Mammary epithelial cell (primary cell): ENCODE data around the gene MADD.

Experiments used
- EZH2 ChIP-seq: IDR thresholded peaks from 2 replicates; pipeline ENCODE4 v1.6.1; 2012; ENCODE audit warnings: low read length, inconsistent platforms, borderline replicate concordance
- TF ChIP-seq, protein P1 (sequence below), 2 donors: IDR thresholded peaks in 1 of 2; conservative IDR thresholded peaks in 1 of 2; 2 replicates each; pipeline ENCODE4 v1.5.1; 2011 to 2012; ENCODE audit warnings: inconsistent platforms in 2 of 2, low read length in 2 of 2, mild to moderate bottlenecking in 2 of 2, control low read depth in 1 of 2, low read depth in 1 of 2; ENCODE audit not compliant: insufficient read depth in 1 of 2; ENCODE audit errors: extremely low read depth in 1 of 2

DNA sequence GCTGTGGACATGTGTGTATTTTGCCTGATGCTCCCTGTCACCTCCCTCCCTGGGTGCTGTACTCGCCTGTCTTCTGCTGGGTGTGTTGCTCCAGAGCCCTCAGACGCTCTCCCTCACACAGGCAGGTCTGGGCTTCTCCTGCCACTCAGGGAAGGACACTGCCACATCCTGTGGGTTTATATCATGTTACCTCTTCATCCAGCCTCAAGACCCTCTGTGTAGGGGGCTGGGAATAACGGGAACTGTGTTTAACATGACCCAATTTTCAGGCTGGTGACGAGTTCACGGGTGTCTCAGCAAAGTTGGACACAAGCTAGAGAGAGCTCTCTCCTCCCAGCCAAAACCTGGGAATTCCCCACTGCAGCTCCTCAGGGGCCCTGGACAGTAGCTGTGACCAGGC lies 58.0 kb downstream of the MADD start:
- TF ChIP-seq, protein P1, sequence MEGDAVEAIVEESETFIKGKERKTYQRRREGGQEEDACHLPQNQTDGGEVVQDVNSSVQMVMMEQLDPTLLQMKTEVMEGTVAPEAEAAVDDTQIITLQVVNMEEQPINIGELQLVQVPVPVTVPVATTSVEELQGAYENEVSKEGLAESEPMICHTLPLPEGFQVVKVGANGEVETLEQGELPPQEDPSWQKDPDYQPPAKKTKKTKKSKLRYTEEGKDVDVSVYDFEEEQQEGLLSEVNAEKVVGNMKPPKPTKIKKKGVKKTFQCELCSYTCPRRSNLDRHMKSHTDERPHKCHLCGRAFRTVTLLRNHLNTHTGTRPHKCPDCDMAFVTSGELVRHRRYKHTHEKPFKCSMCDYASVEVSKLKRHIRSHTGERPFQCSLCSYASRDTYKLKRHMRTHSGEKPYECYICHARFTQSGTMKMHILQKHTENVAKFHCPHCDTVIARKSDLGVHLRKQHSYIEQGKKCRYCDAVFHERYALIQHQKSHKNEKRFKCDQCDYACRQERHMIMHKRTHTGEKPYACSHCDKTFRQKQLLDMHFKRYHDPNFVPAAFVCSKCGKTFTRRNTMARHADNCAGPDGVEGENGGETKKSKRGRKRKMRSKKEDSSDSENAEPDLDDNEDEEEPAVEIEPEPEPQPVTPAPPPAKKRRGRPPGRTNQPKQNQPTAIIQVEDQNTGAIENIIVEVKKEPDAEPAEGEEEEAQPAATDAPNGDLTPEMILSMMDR (conservative IDR thresholded peaks at IDR 0.05 in 1 of 2, IDR thresholded peaks at IDR 0.05 in 1 of 2; ENCODE audit: extremely low read depth in 1 of 2, insufficient read depth in 1 of 2, low read depth in 1 of 2, low read length in 2 of 2), result no peak
- no peak for TF ChIP-seq EZH2
